SK-N-MC (cell line): ENCODE results near the gene CDC42EP3.

Experiments
- EZH2 ChIP-seq: fragments of 200-600 bp; sonication (generic); IDR thresholded peaks from one replicate; pipeline ENCODE4 v1.6.1; 2017; ENCODE audit warnings: antibody characterized with exemption
- FOXP2 ChIP-seq: optimal IDR thresholded peaks from 2 replicates; pipeline ENCODE3; 2011; ENCODE audit warnings: mild to moderate bottlenecking, moderate library complexity; ENCODE audit not compliant: insufficient read depth; ENCODE audit errors: extremely low read length, control extremely low read depth
- POLR2AphosphoS5 ChIP-seq: IDR thresholded peaks from 2 replicates; pipeline ENCODE4 v1.6.1; 2012; ENCODE audit warnings: mild to moderate bottlenecking, low read depth, low read length, borderline replicate concordance

DNA sequence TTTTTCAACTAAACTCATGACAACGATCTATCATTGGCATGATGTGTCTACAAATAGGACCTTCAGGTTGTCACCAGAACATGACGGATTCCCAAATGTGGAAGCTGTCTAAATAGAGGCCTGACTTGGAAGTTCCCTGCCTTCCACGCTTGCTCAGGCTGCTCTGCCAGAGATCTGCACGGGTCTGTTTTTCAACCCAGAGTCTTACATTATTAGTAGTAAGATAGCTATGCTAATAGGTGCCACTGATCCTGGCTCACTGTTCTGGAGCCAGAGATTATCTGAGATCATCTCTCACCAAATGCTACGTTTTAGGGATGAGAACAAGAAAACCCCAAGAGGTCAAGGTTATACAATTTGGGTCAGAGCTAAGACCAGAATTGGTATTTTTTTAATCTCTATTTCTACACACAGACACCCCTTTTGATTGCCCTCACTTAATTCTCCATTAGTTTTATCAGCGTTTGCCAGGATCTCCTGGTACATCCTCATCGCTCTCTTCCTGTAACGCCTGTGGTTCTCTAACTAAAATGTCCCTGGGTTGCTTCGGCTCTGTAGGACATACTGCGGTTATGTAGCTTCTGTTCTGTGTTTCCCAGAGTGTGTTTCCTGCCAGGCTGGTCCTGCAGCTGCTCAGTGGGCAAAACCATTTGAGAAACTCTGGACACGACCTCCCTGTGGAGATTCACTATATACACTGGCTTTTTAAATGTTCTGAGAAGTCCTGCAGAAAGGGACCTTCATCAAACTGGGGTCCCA lies 5.7 kb downstream of the CDC42EP3 start:
- no peak for TF ChIP-seq FOXP2
- no peak for TF ChIP-seq POLR2AphosphoS5
- no peak for TF ChIP-seq EZH2
